Stimulated activated CD8-positive, alpha-beta memory T cell treated with anti-CD3 and anti-CD28 coated beads, Interleukin-15, amount 100 ng/mL, for 24 hours (primary cell): ENCODE results near the gene C10orf105.

Experiments
- DNase-seq: peaks from one replicate; pipeline ENCODE4 v3.0.0-alpha.2; 2020; ENCODE audit warnings: low read depth

The C10orf105 gene

GRCh38 chr10:71715860-71716259 is 3.7 kb downstream of the C10orf105 start:
- DNase-seq: no peak

DNA sequence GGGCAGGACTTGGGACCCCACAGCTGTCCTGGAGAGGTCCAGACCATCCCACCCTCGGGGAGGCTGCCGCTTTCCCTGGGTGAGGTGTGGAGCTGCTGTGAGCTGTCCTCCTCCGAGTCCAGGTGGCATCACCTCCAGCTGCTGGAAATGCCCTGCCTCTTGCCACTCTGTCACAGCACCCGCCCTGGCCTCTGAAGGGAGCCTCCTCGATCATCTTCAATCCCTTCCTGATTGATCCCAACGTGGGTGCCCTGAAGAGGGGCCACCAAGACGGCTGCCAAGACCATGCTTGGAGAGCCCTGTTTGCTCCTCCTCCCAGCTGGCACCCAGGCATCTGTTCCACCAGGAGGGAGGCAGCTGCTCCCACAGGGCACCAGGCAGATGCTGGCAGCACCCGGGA is 4.6 kb downstream of the C10orf105 start:
- no peak for DNase-seq

DNA sequence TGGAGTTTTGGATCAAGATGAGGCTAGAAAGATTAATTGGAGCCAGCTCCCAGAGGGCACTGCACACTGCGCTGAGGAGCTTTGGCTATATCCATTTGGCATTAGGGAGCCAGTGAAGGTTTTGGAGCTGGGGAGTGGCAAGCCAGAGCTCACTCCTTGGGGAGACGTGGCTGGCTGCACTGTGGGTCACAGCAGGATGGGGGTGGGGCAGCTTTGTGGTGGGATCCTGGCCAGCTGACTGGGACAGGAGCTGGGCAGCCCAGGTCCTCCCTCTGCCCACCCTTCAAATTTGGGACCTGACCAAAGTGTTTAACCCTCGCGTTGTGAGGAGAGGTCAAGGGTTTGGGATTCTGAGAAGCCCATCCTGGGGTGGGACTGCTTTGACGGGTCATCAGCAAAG is 5.0 kb downstream of the C10orf105 start:
- no peak for DNase-seq

- no peak for DNase-seq
Measured at GRCh38 chr10:71714031-71714410, 5.6 kb downstream of the C10orf105 start.

GRCh38 chr10:71713135-71714030 is 6.2 kb downstream of the C10orf105 start:
- DNase-seq: no peak

- no peak for DNase-seq
Measured at GRCh38 chr10:71712572-71713134, 6.9 kb downstream of the C10orf105 start.

DNA sequence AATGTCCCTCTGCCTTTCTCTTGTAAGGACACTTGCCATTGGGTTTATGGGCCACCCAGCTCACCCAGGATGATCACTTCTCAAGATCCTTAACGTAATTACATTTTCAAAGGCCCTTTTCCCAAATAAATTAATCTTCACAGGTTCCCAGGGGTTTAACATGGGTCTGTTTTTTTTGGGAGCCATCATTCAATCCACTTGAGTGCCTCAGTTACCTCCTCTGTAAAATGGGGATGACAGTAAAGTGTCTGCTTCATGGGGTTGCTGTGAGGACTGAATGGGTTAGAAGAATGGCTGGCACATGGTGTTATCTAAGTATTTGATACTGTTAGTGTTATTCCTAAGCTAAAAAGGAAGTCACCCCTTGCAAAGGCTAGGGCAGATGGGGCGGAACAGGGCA is 7.4 kb downstream of the C10orf105 start:
- DNase-seq: no peak

DNA sequence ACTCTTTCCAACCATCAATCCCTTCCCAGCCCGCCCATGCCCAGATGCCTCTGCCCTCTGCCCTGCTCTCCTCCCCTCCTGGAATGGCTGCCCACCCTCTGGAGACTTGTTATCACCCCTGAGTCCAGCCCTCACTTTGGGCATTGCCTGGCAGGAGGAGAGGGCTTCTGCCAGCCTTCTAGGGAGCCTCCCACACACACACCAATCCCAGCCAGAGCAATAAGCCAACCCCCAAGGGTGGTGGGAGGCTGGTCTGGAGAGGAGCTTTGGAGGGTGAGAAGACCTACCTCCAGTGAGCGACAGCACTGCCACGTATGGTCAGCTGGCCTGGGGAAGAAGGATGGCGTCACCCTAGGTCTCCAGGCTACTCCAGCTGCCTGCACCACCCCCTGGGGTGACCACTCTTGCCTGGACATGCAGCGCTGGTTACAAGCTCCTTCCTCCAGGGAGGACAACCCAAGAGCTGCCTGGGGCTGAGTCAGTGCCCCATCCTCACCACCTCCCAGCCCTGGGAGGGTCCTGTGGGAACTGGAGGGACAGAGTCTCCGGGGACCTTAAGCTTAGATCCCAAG is 8.4 kb downstream of the C10orf105 start:
- DNase-seq: no peak

GRCh38 chr10:71710519-71710918 is 9.1 kb downstream of the C10orf105 start:
- DNase-seq: no peak

DNA sequence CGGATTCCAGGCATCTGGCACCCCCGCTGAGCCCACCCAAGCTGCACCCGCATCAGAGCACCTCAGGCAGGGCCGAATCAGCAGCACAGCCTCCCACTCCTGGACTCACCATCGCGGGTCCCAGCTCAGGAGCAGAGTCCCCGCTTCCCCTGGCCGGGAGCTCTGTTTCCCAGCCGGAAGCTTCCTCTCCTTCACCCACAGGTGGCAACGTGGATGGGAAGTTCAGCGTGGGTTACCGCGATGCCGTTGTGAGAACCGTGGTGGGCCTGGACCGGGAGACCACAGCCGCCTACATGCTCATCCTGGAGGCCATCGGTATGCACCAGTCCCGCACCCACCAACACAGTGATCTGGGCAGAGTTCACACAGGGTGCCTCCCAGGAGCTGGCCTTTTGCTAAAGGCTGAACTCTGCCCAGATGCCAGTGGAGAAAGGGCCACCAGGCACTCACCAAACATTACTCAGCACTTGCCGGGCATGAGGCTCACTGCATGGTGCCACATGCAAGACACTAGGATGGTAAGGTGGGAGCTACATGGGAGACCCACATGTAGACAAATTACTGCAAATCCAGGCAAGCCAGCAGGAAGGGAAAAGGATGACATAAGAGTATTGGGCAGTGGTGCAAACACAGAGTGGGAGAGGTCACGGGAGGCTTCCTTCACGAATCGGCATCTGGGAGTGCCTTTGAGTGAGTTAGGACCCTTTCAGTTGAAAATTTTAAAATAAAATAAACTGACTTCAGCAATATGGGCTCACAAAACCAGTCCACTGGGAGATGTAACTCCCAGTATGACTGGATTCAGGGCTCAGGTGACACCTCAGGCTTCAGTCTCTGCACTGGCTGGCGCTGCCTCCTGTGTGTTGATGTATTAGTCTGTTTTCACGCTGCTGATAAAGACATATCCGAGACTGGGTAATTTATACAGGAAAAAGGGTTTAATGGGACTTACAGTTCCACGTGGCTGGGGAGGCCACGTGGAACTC is 10.4 kb downstream of the C10orf105 start:
- DNase-seq: no peak

- no peak for DNase-seq
Measured at GRCh38 chr10:71708301-71708703, 11.3 kb downstream of the C10orf105 start.

DNA sequence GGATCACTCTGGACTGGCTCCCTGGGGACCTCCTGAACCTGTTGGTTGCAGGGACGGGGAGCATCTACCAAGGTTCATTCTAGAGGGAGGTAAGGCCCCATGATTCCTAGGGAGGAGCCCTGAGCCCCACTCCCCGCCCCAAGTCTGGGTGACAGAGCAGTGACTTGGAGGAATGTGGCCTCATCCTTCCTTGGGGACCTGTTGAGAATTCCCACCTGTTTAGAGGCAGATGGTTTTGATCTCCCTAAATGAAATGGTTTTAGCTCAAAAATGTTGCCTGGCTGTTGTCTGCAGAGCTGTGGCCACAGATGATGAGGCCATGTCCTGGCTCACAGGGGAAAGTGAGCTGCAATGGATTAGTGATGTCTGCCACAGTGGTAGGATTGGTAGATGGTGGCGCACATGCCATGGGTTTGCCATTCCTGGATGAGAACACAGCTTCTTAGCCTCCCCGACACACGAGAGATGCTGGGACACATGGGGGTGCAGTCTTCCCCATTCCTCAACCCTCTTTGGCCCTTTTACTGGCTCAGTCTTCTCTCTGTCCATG is 12.3 kb downstream of the C10orf105 start:
- DNase-seq: no peak

DNA sequence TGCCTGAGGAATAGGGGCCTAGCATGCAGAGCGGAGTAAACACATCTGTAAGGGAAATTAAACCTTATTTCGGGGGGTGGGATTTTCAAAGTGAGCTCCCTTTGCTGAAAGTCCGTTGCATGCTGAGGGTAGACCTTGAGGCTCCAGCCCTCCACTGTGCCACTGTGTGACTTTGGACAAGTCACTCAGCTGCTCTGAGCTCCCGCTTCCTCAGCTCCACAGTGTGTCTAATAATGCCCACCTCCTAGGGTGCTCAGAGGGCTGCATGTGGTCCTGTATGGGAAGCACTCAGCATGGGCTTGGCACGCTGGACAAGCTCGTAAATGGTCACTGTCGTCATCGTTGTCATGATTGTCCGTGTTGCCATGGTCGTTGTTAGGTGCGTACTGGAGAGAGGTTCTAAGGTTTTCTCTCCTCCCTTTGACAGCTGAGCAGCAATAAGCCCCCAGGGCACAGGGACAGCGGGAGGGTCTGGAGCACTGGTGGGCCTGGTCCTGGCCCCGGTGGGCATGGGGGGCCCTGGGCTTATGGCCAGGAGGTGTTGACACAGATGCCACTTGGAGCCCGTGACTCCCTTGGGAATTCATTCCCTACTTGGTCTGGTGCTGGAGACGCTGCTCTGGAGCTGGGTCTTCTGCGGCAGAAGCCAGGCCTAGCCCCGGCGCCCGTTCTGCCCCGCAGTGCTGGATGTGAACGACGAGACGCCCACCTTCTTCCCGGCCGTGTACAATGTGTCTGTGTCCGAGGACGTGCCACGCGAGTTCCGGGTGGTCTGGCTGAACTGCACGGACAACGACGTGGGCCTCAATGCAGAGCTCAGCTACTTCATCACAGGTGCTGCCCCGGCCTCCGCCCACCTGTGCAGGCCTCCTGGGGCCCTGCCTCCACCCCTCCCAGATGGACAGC is 13.1 kb downstream of the C10orf105 start:
- DNase-seq: no peak

DNA sequence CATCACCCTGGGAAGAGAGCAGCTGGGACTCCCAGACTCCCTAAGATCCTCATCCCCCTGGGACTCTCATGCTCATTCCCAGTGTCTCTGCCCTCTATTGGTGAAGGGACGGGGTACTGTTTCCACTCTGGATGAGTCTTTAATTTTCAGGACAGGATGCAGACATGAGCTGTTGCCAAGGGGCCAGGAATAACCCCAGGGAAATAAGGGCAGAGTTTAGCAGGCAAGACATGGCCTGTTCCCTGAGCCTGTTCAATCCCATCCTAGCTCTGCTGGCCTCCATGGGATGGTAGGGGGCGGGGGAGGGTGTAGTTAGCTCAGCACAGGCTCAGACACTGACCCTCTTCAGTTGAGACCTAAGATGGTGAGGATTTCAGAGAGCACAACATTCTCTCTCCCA is 14.0 kb downstream of the C10orf105 start:
- DNase-seq: no peak

DNA sequence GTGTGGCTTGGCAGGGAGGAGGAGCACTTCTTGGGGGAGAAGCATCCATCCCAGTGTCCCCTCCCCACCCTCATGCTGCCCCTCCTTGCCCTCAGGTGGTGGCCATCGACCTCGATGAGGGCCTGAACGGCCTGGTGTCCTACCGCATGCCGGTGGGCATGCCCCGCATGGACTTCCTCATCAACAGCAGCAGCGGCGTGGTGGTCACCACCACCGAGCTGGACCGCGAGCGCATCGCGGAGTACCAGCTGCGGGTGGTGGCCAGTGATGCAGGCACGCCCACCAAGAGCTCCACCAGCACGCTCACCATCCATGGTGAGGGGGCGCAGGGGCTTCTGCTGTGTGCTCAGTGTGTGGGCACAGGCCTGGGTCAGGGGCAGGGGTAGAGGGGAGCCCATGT is 14.8 kb downstream of the C10orf105 start:
- DNase-seq: no peak

DNA sequence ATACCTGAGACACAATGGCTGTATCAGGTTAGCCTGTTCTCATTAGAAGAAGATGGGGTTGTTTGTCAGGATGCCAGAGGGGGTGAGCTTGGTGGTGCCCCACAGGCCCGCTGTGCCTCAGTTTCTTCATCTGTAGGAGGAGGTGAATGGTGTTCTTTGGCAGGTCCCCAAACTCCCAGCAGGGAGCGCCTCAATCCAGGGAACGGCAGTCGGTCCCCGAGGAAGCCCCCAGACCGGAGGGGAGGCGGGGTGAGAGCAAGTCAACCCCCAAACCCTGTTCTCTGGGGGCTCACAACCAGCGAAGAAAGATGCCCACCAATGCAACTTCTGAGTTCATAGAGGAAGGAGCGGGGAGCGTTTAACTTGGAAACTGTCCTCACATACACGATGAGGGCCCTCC is 16.0 kb downstream of the C10orf105 start:
- no peak for DNase-seq

- DNase-seq: no peak
Measured at GRCh38 chr10:71701496-71702132, 18.0 kb downstream of the C10orf105 start.

GRCh38 chr10:71700731-71701368 is 18.7 kb downstream of the C10orf105 start:
- no peak for DNase-seq

DNA sequence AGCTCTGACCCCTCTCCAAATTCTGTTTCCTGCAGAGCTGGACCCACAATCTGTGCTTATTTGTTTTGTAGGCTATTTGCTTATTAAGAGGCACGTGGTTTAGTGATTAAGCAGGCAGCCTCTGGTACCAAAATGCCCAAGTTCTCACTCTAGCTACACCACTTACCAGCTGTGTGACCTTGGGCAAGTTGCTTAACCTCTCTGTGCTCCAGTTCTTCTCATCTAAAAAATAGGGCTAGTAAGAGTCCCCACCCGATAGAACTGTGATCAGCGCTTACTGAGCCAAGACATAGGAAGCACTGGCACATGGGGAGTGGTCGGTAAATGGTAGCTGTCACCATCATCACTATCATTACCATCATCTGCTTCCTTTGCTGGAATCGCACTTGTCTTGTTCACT is 20.8 kb downstream of the C10orf105 start:
- no peak for DNase-seq
